ENCODE data around the gene CAMK2B. TPM values are rescaled to one million over a fixed set of nuclear protein-coding genes. Genes with fewer than 3 reads are reported as not detected.

The CAMK2B gene
- total RNA-seq, 2 experiments from 2014 or later: 0.30 to 0.38 TPM

- no peak overlapping the region for H3K4me3 Mint-ChIP-seq
- CTCF ChIA-PET: interaction anchor here (0.7 to 2.1 kb wide), 5 partner anchors 13 to 218 kb away, joined by 3 to 12 read pairs (median 4); no protein-coding TSS in a partner anchor
- H3K9me3 Mint-ChIP-seq: peaks cover 1% of the 10 kb centered on the region
- DNase-seq: no peak
- no peak overlapping the region for H3K27ac Mint-ChIP-seq
- intact Hi-C loops (cut with micrococcal nuclease): loop anchor here (1.0 to 2.0 kb wide), 2 partner anchors 130 to 217 kb away; no protein-coding TSS in a partner anchor
- H3K27me3 Mint-ChIP-seq (ENCODE audit: low read depth): peaks cover 8% of the 10 kb centered on the region
- H3K36me3 Mint-ChIP-seq (ENCODE audit: low read depth): peaks cover 1% of the 10 kb centered on the region
- H3K4me1 Mint-ChIP-seq (ENCODE audit: low read depth): no peaks in the 10 kb centered on the region
Measured at GRCh38 chr7:44347546-44348114, 22.2 kb upstream of the CAMK2B start.

GRCh38 chr7:44346063-44346462 is 20.7 kb upstream of the CAMK2B start:
- Mint-ChIP-seq H3K4me1 (ENCODE audit: low read depth) (no peaks in the 10 kb centered on the region), H3K9me3 (peaks cover 1% of the 10 kb centered on the region), H3K27ac (no peak overlapping the region), H3K36me3 (ENCODE audit: low read depth) (no peaks in the 10 kb centered on the region), H3K4me3 (no peak overlapping the region), H3K27me3 (ENCODE audit: low read depth) (peaks cover 8% of the 10 kb centered on the region)
- CTCF ChIA-PET: interaction anchor here (0.7 to 2.0 kb wide), 5 partner anchors 10 to 465 kb away, joined by 3 to 4 read pairs (median 3); no protein-coding TSS in a partner anchor
- DNase-seq: no peak
- intact Hi-C loops (cut with micrococcal nuclease): no loop called here

DNA sequence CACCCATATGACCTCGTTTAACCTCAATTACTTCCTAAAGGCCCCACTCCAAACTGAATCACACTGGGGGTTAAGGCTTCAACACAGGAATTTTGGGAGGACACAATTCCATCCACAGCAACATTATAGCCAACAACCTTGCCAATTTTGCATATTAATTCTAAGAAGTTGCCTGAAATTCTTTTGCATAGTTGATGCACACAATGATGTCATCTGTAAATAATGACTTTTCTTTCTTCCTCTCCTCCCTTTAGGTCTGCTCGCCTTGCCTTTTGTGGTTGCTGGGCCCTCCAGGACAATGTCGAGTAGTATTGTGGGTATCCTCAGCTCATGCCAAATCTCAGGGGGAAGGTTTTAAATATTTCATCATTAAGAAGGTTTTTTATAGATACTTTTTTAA is 16.0 kb upstream of the CAMK2B start:
- Mint-ChIP-seq H3K9me3 (peaks cover 14% of the 10 kb centered on the region), H3K4me3 (no peak overlapping the region), H3K27me3 (ENCODE audit: low read depth) (no peaks in the 10 kb centered on the region), H3K4me1 (ENCODE audit: low read depth) (no peaks in the 10 kb centered on the region), H3K36me3 (ENCODE audit: low read depth) (no peaks in the 10 kb centered on the region), H3K27ac (no peak overlapping the region)
- DNase-seq: no peak
- intact Hi-C loops (cut with micrococcal nuclease): no loop called here
- CTCF ChIA-PET: interaction anchor here (1.6 kb wide), 1 partner anchor 100 kb away, joined by 5 read pairs; no protein-coding TSS in a partner anchor

- DNase-seq: no peak
- CTCF ChIA-PET: no interaction called here
- Mint-ChIP-seq H3K27ac (no peak overlapping the region), H3K27me3 (ENCODE audit: low read depth) (no peaks in the 10 kb centered on the region), H3K36me3 (ENCODE audit: low read depth) (no peaks in the 10 kb centered on the region), H3K9me3 (peaks cover 17% of the 10 kb centered on the region), H3K4me1 (ENCODE audit: low read depth) (no peaks in the 10 kb centered on the region), H3K4me3 (no peak overlapping the region)
- intact Hi-C loops (cut with micrococcal nuclease): no loop called here
Measured at GRCh38 chr7:44338600-44338999, 13.2 kb upstream of the CAMK2B start.

- CTCF ChIA-PET: no interaction called here
- intact Hi-C loops (cut with micrococcal nuclease): no loop called here
- peaks cover 17% of the 10 kb centered on the region for H3K9me3 Mint-ChIP-seq
- no peaks in the 10 kb centered on the region for H3K4me1 Mint-ChIP-seq (ENCODE audit: low read depth)
- H3K36me3 Mint-ChIP-seq (ENCODE audit: low read depth): no peaks in the 10 kb centered on the region
- H3K27me3 Mint-ChIP-seq (ENCODE audit: low read depth): no peaks in the 10 kb centered on the region
- H3K4me3 Mint-ChIP-seq: no peak overlapping the region
- DNase-seq: no peak
- H3K27ac Mint-ChIP-seq: no peak overlapping the region
Measured at GRCh38 chr7:44336491-44336890, 11.1 kb upstream of the CAMK2B start.

- intact Hi-C loops (cut with micrococcal nuclease): no loop called here
- CTCF ChIA-PET: no interaction called here
- H3K4me3 Mint-ChIP-seq: no peak overlapping the region
- peaks cover 17% of the 10 kb centered on the region for H3K9me3 Mint-ChIP-seq
- DNase-seq: no peak
- H3K27me3 Mint-ChIP-seq (ENCODE audit: low read depth): no peaks in the 10 kb centered on the region
- H3K36me3 Mint-ChIP-seq (ENCODE audit: low read depth): no peaks in the 10 kb centered on the region
- H3K27ac Mint-ChIP-seq: no peak overlapping the region
- H3K4me1 Mint-ChIP-seq (ENCODE audit: low read depth): no peaks in the 10 kb centered on the region
Measured at GRCh38 chr7:44335184-44335583, 9.8 kb upstream of the CAMK2B start.

DNA sequence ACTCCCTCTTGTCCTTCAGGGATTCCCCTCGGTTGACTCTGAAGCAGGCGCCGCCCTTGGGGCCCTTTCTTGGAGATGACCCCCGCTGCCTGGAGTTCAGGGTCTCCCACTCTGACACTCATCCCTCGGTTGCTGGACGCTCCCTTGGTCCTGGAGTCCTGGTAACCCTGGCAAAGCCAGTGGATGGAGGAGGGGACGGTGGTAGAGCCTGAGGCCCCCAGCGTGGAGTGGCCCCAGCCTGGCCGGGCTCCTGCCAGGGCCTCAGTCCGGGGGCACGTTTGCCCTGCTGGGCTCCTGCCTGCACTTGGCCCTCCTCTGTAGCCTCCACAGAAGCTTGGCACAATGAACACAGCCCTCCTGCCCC is 9.3 kb upstream of the CAMK2B start:
- H3K9me3 Mint-ChIP-seq: peaks cover 17% of the 10 kb centered on the region

GRCh38 chr7:44333911-44334733 is 8.7 kb upstream of the CAMK2B start:
- DNase-seq: no peak
- no peaks in the 10 kb centered on the region for H3K4me1 Mint-ChIP-seq (ENCODE audit: low read depth)
- H3K27me3 Mint-ChIP-seq (ENCODE audit: low read depth): no peaks in the 10 kb centered on the region
- CTCF ChIA-PET: interaction anchor here (0.5 kb wide), 1 partner anchor 121 kb away, joined by 5 read pairs; no protein-coding TSS in a partner anchor
- intact Hi-C loops (cut with micrococcal nuclease): no loop called here
- H3K27ac Mint-ChIP-seq: no peak overlapping the region
- H3K4me3 Mint-ChIP-seq: no peak overlapping the region
- peaks cover 15% of the 10 kb centered on the region for H3K9me3 Mint-ChIP-seq
- no peaks in the 10 kb centered on the region for H3K36me3 Mint-ChIP-seq (ENCODE audit: low read depth)

More for the DNA sequence above, 9.3 kb upstream of the CAMK2B start:
- DNase-seq: no peak
- no peak overlapping the region for H3K4me3 Mint-ChIP-seq
- H3K27ac Mint-ChIP-seq: no peak overlapping the region
- no peaks in the 10 kb centered on the region for H3K36me3 Mint-ChIP-seq (ENCODE audit: low read depth)
- no peaks in the 10 kb centered on the region for H3K4me1 Mint-ChIP-seq (ENCODE audit: low read depth)
- intact Hi-C loops (cut with micrococcal nuclease): no loop called here
- CTCF ChIA-PET: no interaction called here
- no peaks in the 10 kb centered on the region for H3K27me3 Mint-ChIP-seq (ENCODE audit: low read depth)

- no peaks in the 10 kb centered on the region for H3K4me1 Mint-ChIP-seq (ENCODE audit: low read depth)
- CTCF ChIA-PET: no interaction called here
- H3K27ac Mint-ChIP-seq: no peak overlapping the region
Measured at GRCh38 chr7:44331682-44332081, 6.3 kb upstream of the CAMK2B start.

DNA sequence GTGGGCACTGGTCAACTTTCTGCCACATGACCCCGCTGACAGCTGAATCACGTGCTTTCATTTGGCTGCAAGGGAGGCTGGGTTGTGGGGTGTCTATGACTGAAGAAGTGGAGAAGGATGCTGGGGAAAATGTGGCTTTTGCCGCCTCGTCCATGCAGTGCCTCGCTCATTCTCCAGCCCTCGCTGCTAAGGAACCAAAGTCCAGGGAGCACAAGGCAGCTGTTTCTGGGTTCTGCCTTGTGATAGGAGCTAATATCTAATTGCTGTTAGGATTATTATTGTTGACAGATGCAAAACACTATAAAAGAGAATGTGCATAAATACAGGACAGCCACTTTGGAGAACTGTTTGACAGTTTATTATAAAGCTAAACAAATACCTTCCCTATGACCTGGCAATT is 4.9 kb upstream of the CAMK2B start:
- Mint-ChIP-seq H3K36me3 (ENCODE audit: low read depth) (no peaks in the 10 kb centered on the region), H3K4me3 (no peak overlapping the region), H3K9me3 (no peaks in the 10 kb centered on the region), H3K27me3 (ENCODE audit: low read depth) (peaks cover 10% of the 10 kb centered on the region), H3K4me1 (ENCODE audit: low read depth) (peaks cover 3% of the 10 kb centered on the region), H3K27ac (no peak overlapping the region)
- DNase-seq: no peak
- CTCF ChIA-PET: interaction anchor here (0.8 kb wide), 1 partner anchor 74 kb away, joined by 3 read pairs; no protein-coding TSS in a partner anchor
- intact Hi-C loops (cut with micrococcal nuclease): no loop called here

More at GRCh38 chr7:44331682-44332081, 6.3 kb upstream of the CAMK2B start:
- Mint-ChIP-seq H3K9me3 (peaks cover 6% of the 10 kb centered on the region), H3K4me3 (no peak overlapping the region), H3K27me3 (ENCODE audit: low read depth) (peaks cover under 1% of the 10 kb centered on the region), H3K36me3 (ENCODE audit: low read depth) (no peaks in the 10 kb centered on the region)
- DNase-seq: no peak
- intact Hi-C loops (cut with micrococcal nuclease): no loop called here

DNA sequence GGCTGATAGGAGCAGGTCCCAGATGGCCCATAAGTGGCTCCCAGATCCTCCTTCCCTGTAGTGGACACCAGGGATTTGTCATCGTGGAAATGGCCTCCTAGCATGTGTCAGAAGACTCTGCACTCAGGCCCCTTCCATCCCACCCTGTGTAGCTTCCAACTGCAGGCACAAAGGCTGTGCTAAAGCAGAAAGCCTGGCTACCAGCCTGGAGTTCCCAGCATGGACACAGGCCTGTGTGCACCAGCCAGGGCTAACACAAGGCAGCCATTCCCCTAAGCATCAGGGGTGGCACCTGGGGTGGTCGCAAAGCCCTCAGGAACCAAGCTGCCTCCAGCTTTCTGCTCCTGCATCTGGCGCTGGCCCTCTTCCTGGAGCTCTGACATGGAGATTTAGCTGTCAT is 4.5 kb upstream of the CAMK2B start:
- Mint-ChIP-seq H3K9me3 (no peaks in the 10 kb centered on the region), H3K27me3 (ENCODE audit: low read depth) (peaks cover 10% of the 10 kb centered on the region), H3K4me3 (no peak overlapping the region), H3K36me3 (ENCODE audit: low read depth) (no peaks in the 10 kb centered on the region), H3K27ac (no peak overlapping the region), H3K4me1 (ENCODE audit: low read depth) (peaks cover 3% of the 10 kb centered on the region)
- no peak for DNase-seq
- CTCF ChIA-PET: no interaction called here
- intact Hi-C loops (cut with micrococcal nuclease): no loop called here

GRCh38 chr7:44329081-44329480 is 3.7 kb upstream of the CAMK2B start:
- Mint-ChIP-seq H3K4me1 (ENCODE audit: low read depth) (peaks cover 7% of the 10 kb centered on the region), H3K9me3 (no peaks in the 10 kb centered on the region), H3K27me3 (ENCODE audit: low read depth) (peaks cover 16% of the 10 kb centered on the region), H3K27ac (no peak overlapping the region), H3K36me3 (ENCODE audit: low read depth) (no peaks in the 10 kb centered on the region), H3K4me3 (no peak overlapping the region)
- intact Hi-C loops (cut with micrococcal nuclease): no loop called here
- no peak for DNase-seq
- CTCF ChIA-PET: no interaction called here

GRCh38 chr7:44327981-44328380 is 2.6 kb upstream of the CAMK2B start:
- H3K27me3 Mint-ChIP-seq (ENCODE audit: low read depth): peaks cover 26% of the 10 kb centered on the region
- DNase-seq: no peak
- peaks cover 7% of the 10 kb centered on the region for H3K4me1 Mint-ChIP-seq (ENCODE audit: low read depth)
- CTCF ChIA-PET: no interaction called here
- no peak overlapping the region for H3K27ac Mint-ChIP-seq
- no peaks in the 10 kb centered on the region for H3K9me3 Mint-ChIP-seq
- no peak overlapping the region for H3K4me3 Mint-ChIP-seq
- intact Hi-C loops (cut with micrococcal nuclease): no loop called here
- no peaks in the 10 kb centered on the region for H3K36me3 Mint-ChIP-seq (ENCODE audit: low read depth)
